ENCODE results near the gene CALM3.

- TF ChIP-seq CTCF (IDR thresholded peaks at IDR 0.05) = no peak
- no peak for TF ChIP-seq POLR2A (IDR thresholded peaks at IDR 0.05)
Measured at GRCh38 chr19:46634656-46635218, 33.6 kb downstream of the CALM3 start.

Data from thyroid gland (tissue), 4 donors.